ENCODE results near the gene ATRN.

ATRN gene

DNA sequence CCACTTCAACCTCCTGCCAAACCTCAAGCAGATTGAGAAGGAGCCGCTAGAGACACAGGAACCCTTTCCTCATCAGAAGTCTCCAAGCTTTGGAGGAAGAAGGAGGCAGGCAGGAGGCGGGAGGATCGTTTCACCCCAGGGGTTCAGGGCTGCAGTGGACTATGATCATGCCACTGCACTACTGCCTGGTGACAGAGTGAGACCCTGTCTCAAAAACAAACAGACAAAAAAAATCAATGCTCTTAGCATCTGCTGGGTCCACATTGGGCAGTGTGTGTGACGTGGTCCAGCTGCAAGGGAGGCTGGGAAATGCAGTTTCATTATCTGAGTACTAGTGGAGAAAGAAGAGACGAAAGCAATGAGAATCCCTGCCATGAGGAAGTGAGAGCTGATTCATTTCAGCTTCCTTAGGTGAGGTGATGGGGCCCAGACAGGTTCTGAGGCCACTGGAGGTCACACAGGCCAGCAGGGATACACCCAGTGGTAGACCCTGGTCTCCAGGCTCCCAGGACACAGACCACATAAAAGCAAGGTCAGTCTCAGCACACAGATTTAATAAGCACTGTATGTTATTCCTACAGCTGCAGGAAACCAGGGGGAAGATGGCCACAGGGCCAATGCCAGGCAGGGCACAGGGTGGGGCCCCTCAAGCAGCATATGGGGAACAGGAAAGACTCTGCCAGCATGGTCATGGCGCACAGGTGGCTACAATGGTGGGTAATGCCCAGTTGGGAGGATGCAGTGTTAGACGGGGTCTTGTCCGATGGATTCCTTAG lies 188.1 kb downstream of the ATRN start:
- DNase-seq (ENCODE audit: low spot score) = no peak

DNA sequence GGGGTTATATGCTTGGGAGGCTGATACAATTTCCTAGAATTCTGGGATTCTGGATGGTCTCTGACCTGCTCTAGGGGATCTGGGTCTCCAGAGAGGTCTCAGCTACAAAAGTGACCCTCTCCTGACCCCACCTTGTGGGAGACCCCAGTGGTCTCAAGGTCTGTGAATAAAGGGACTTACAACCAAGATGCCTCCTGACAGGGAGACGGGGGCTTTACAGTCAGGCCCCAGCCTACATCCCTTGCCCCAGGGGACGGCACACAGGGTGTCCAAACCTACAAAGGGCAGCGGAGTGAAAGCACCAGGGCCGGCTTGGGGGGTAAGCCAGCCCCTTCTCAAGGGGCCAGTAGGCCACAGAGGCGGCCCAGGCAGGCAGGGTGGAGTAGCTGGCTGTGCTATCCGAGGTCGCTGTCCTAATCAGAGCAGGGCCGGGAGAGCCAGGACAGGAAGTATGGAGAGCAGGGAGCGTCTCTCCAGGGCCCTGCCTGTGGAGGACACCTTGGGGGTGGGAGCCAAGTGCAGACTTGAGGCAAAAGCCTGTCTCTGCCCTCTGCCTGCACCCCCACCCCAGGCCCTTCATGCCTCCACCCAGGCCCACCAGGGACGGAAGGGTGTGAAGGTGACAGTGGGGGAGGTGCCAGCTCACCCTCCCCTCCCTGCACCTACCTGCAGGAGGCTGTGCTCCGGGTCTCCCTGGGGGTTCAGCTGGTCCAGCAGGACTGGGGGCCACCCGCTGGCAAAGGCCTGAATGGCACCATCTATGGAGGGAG lies 188.9 kb downstream of the ATRN start:
- DNase-seq (ENCODE audit: low spot score) = peak; percentile 40

DNA sequence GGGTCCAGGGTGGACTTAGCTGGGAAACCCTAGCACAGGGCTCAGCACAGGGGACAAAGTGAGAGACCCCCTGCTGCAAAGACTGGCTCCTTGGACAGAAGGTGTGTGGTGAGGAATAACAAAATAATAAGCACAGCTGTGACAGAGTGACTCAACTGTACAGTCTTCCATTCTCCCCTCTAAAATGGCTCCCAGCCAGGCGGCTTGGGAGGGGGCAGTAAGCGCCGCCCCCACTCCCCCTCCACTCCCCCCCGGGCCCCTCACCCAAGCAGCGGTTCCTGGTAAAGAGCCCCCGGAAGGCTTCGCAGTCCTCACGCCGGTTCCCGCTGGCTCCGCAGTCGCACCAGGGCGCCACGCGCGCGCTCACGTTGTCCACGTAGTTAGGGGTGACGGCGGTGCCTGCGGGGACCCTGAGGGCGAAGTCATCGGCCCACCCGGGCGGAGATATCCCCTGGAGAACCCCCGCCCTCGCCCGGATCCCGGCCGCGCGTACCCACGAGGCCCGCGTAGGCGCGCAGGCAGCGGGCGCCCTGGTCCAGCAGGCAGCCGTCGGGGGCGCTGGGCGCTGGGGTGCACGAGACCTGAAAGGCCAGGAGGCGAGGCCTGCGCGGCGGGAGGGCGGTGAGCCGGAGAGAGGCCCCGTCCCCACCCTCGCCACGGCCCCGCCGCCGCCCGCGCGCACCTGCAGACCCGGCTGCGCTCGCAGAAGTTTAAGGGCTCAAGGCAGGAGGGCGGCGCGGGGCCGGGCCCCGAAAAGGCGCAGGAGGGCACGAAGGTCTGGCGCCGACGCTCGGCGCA lies 189.6 kb downstream of the ATRN start:
- DNase-seq (ENCODE audit: low spot score) = peak; percentile 36

DNA sequence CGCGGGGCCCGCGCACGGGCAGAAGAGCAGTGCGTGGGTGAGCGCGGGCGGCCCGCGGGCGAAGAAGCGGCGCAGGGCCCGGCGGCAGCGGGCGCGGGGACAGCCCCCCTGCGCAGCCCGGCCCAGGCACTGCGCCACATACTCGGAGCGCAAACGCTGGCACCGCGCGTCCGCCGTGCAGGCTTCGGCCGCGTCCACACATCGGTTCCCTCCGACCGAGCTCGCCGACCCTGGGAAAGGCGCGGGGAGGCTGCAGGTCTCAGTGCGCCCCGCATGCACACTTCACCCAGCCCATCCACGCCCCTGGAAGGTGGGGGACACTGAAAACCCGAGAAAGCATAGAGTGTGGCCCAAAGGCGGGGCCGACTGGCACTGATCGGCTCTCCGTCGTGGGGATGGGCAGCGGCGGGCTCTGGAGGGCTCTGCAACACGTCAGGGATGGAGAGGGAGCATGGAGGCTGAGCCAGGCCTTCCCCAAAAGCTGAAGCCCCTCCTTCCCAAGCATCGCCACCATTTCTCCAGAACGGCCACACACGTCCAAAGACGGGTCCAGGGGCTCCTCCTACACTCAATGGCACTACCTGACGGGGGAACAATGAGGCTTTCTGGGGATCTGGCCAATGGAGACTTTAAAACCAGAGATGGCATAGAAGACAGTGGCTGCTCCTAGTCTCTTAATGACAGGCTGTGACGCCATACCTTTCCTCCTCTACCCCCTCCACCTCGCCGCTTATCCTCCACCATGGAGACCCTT lies 190.4 kb downstream of the ATRN start:
- DNase-seq (ENCODE audit: low spot score) = peak; percentile 32

DNA sequence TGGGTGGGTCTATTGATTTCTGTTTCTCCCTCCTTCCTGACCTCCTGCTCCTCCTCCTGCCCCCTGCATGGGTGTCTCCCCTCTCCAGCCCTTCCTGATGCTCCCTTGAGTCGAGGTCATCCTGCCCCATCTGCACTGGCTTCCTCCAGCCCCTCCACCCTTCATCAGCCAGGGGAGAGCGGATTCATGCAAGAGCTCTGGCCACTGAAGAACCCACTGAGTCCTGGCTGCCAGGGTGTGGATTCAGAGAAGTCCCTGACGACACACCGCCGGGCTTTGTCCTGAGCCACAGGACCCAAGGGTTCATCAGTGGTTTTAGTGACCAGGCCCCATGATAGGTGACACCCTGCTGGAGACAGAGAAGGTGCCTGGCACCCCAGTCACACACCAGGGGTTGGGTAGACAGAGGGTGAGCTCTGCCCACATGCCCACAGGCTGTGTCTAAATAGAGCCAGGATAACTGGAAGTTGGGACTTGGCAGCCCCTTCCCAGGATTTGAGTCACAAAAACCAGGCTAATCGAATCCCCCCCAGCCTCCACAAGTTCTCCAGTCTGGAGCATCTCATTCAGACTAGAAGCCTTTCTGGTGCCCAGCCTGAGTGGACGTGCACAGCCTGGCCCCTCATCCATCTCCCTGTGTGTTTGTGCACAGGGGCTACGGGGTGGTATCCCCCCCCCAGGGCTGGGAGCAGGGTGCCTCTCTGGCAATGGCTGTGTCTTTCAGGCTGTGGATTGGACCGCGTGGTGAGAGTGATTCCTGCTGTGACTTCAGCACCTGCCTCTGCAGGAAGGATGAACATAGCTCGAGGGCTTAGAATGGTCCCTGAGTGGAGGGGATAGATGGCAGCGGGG lies 191.2 kb downstream of the ATRN start:
- peak; percentile 30 for DNase-seq (ENCODE audit: low spot score)

DNA sequence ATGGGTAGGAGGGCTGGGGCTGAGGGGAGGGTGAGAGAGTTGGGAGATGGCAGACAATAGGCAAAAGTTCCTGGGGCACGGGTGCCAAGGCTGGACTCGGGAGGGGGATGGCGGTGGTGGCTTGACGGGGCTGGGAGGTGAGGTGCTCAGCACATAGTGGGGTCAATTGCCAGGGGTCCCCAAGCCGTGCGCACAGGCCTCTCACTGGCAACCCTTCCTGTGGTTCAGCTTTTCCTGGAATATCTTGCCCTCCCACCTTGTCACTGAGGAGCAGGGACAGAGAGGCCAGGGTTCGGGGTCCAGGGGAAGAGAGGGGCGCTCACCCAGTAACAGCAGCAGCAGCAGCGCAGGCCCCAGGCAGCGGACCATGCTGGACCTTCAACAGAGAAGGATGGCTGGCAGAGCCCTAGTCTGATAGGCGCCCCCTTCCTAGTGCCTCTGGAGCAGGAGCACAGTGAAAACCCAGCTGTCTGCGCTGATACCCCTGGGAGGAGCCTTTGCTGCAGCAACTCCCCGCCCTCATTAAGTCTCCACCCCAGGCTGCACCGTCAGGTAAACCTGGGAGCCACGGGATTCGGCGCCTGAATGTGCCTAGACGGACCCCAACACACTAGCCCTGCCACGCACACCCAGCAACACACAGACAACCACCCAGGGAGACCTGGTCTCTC lies 192.3 kb downstream of the ATRN start, which contains the start of gene GFRA4:
GFRA4 (minus strand) TSS at position 369 of the 671 bp plus-strand sequence; CDS start at position 369, 0 bp downstream.
- no peak for DNase-seq (ENCODE audit: low spot score)

DNA sequence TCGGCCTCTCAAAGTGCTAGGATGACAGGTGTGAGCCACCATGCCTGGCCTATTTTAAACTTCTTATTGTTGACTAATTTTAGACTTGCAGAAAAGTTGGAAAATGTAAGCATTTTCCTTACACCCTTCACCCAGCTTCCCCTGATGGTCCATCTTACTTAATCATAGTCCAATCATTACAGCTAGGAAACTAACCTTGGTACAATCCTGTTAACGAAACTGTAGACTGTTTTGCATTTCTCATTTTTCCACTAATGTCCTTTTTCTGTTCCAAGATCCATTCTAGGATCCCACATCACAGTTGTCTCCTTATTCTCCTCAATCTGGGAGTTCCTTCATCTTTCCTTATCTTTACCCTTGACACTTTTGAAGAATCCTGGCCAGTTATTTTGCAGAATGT lies 193.0 kb downstream of the ATRN start:
- DNase-seq (ENCODE audit: low spot score) = no peak

DNA sequence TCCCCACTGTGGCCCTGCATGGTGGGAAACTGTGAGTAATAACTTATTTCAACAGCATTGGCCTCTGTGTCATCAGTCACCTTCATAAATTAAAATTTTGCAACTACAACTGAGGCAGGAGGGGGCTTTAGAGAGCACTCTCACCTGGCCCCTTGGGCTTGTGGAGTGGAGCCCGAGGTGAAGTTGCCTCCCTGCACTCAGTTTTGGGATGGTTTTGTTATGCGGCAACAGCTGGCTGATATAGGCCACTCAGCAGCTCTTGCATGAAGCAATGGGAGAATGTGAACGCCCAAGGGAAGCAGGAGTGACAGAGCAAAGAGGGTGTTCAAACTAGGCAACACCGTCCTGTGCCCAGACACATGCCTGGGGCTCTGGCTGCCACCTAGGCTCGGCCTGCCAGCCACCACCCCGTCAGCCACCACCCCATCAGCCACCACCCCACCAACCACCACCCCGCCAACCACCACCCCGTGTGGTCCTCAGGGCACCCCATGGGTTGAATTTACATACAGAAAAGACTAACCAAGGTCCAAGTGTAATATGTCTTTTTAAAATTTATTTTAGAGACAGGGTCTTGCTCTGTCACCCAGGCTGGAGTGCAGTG lies 196.7 kb downstream of the ATRN start:
- no peak for DNase-seq (ENCODE audit: low spot score)

DNA sequence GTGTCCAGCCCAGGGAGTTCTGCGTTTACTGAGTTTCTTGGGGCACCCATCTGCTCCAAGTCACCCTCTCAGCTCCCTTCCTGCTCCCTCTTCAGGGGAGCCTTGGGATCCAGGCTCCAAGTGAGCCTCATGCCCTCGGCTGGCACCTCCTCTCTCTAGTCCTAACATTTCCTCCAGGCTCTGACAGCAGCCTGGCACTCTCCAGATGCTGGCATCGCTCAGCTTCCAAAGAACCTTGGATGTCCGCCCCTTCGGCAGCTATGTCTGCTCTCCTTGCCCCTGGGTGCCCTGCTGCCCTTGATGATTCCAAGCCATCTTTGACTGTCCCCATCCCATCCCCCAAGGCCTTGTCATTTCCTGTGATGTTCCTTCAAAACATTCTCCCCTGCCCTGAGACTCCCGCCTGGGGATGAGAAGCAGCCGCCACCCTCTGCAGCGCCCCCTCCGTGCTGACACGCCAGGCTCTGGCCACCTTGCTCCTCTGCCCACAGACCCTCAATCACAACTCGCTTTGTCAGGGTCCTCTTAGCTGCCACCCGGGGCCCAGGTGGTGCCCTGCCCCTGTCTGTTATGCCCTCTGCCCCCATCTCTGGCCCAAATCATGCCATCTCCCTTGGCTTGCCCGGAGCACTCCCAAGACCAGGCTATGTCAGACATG lies 199.0 kb downstream of the ATRN start:
- no peak for DNase-seq (ENCODE audit: low spot score)

DNA sequence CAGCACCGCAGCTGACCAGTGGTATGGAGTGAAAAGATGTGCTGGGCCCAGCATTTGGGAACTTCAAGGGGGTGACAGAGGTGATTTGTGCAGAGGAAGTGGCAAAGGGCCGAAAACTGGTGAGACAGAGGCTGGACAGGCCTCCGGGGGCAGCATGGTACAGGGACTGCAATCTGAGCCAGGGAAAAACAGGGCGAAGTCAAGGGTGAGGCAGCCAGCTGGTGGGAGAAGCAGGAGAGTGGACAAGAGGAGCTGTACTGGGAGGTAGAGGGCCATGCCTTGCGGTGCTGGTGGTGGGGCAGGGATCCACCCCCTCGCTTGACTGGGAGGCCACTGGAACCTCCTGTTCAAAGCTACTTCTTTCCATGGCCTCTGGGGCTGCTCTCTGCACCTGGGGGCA lies 199.7 kb downstream of the ATRN start:
- DNase-seq (ENCODE audit: low spot score) = no peak

DNA sequence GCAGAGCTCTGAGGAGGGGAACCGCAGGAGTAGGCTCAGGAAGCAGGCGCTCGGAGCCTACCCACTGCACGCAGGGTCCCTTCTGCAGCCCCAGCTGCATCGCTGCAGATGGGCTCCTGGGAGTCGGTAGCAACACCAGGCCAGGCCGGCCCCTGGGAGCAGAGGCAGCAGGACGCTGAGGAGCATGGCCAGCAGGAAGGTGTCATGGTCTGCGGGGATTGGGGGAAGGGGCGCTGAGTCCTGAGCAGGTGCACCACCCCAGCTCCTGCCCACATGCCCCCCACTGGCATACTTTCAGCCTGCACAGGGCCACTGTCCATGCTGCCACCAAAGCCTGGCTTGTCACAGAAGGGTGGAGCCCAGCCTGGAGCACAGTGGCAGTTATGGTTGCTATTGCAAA lies 200.1 kb downstream of the ATRN start:
- DNase-seq (ENCODE audit: low spot score) = no peak

DNA sequence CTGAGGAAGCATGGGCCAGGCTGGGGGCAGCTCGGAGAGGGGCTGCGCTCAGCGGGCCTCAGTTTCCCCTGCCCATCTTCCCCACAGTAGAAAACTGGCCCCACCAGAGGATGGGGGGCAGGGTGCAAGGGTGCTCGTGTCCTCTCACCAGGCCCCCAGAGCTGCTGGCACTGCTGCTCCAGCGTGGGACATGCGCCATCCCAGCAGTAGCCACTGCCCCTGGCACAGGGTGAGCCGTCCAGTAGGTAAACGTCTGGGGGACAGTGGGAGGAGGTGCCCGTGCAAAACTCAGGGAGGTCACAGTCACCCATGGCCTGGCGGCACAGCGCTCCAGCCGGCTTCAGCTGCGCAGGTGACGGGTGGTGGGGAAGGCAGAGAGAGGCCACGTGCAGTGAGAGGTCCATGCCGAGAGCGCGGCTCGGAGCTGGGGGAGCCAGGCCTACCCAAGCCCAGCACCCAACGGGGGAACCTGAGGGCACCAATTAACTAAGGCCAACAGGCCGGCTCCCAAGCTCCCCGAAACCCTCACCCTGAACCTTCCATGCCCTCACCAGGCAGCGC lies 201.2 kb downstream of the ATRN start:
- no peak for DNase-seq (ENCODE audit: low spot score)

DNA sequence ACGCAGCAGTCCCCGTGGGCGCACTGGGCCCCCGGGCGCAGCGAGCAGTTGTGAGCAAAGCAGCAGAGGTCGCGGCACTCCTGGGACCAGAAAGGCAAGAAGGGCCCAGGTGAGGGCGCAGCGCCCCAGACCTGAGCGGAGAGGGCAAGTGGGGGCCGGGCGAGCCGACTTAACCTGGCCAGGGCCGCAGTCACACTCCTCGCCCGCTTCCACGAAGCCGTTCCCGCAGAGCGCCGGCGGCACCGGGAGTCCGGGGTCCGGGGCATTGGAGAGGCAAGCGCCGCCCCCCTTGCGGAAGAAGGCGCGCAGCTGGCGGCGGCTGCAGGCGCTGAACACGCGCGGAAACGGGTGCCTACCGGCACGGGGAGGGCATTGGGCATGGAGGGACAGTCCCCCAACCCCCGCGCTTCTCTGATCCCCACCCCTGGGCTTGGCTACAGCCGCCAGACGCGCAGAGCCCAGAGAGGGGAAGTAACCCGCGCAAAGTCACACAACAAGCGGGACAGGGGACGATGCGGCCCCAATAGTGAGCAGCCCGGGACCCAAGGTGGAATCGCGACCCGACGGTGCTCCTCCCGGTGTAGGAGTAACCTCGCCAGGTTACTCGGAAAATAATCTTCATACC lies 201.8 kb downstream of the ATRN start:
- DNase-seq (ENCODE audit: low spot score) = no peak

DNA sequence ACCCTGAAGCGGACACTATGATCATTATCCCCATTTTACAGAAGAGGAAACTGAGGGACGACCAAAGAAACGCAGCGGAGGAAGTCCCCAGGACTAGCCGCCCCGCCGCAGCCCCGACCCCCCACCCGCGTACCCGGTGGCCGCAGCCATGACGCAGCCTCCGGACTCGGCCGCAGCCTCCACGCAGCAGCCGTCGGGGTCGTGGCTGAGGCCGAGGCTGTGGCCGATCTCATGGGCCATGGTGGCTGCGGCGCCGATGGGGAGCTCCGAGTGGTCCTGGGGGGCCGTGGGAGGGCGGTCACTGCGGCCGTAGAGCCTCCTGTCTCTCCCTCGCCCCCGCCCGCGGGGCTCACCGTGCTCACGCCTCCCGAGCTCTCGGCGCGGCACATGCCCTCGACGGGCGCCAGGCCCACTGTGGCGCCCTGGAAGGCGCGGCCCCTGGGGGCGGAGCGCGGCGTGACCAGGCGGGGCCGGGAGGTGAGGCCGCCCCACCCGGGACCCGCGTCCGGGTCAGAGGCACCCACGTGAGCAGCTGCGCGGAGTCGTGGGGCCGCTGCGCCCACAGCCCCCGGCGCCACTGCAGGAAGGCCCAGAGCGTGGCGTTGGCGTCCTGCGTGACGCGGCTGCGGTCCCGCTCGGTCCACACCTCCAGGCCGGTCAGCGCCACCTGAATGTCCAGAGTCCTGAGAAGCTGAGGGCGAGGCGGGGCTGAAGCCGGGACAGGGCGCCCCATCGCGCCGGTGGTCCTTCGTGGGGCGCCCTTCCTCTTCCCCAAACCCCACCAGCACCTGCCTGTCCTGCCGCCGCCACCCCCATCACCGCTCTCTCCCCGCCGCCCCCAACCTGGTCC lies 202.6 kb downstream of the ATRN start:
- DNase-seq (ENCODE audit: low spot score) = no peak

DNA sequence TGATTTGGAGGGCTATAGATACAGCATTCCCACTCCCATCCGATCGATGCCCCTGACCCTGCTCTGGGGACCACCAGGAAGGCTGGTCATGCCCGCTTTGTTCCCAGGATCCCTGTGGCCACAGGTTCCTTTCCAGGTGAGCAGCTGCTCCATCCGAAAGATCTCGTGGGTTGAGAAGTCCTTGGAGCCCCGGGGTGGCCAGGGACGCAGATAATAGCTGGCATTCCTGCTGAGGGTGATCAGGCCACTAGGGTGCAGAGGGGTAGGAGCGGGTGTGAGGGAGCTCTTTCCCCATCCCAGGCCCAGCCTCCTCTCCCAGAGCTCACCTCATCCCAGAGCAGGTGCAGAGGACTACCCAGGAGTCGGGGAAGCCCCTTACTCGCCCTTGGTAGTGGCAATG lies 203.6 kb downstream of the ATRN start:
- no peak for DNase-seq (ENCODE audit: low spot score)

DNA sequence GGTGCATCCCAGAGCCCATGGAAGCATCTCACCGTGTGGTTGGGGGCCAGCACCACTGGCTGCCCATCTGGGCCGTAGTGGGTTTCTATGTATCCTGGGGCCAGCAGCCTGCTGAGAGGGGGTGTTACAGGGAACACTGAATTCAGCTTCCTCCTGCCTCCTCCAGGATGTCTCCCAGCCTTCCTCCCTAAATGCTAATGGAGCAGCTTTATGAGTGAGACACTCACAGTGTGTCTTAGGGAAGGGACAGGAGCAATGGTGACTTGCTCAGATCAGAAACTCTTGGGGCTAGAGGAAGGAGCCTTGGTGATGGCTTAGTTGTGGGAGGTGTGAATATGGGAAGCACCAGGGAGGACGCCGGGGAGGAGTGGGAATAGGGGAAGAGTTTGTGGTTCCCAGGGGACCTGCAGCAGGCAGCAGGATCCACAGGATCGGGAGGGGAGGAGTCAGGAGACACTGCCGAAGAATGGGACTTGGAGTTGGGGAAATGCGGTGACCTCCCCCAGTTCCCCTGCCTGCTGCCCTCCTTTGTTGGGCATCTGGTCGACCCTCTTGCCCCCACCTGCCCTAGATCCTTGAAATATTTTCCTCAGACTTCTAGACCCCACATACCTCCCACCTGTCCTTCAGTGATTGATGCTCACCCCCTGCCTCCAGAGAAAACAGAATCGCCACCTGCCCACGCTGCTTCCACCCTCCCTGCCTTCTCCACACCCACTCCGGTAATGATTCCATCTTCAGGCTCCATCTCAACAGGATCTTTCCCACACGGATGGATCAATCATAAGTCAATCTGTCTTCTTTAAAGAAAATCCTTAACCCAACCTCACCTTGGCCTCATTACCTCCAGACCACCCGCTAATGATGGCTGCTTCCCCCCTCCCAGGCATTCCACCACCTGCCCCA lies 204.4 kb downstream of the ATRN start:
- no peak for DNase-seq (ENCODE audit: low spot score)

DNA sequence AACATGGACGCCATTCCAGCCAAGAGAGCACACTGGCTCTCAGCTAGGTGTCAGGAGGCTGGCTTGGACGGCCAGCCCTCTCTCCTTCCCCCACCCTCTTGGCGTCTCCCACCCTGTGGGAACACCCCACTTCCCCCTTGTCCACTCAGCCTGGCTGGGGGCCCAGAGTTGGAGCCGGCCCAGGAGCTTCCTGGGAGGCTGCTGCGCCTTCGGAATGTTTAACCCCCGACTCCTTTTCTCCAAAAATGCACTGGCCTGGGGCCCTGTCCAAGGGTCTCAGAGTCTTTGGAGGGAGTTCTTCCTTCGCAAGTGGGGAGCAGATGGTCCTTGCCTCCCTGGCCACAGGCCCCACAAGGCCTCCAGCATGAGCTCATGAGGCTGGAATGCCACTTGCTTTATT lies 206.9 kb downstream of the ATRN start:
- no peak for DNase-seq (ENCODE audit: low spot score)
